ENCODE results near the gene INPP5J. TPM values are rescaled to one million over a fixed set of nuclear protein-coding genes. Genes with fewer than 3 reads are reported as not detected.
A peak's percentile ranks its signal among the peaks of the same experiment; 100 is the strongest.

Gene INPP5J
- total and polyA plus RNA-seq, 4 donors: 3.5 to 17.2 (median 10.5) TPM

DNA sequence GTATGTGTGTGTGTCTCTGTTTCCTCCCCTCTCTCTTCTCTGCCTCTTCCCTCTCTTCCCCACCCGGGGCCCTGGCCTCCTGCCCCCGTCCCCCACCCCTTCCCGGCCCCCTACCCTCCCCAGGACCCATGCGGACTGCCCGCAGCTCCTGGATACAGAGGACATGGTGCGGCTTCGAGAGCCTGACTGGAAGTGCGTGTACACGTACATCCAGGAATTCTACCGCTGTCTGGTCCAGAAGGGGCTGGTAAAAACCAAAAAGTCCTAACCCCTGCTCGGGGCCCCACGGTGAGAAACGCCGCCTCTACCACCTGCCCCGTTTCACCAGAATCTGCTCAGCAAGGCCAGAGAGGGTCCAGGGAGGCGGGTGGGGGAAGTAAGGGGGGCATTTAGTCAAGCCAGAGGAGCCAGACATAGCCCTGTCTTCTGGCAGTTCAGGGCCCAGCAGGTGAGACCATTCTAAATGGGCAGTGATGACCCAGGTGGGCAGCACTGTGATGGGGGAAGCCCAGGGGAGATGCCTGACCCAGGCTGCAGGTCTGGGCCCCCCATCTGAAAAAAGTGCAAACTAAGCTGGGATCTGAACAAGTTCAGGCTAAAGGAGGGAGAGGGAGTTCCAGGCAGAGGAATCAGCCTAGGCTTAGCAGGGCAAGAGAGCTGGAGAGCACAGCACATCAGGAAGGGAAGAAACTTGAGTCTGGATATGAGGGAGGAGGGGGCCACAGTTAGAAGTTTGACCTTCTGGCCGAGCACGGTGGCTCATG is 21.8 kb upstream of the INPP5J start:
- 93% methylated on average over 11 of the region's 18 CpGs for WGBS (ENCODE audit: insufficient coverage)
- no peaks in the 10 kb centered on the region for H3K9me3 ChIP-seq (ENCODE audit: control insufficient read depth, insufficient read depth, low read length)
- H3K27me3 ChIP-seq (ENCODE audit: control insufficient read depth, insufficient read depth, low read length): no peaks in the 10 kb centered on the region
- H3K4me1 ChIP-seq (ENCODE audit: control insufficient read depth, insufficient read depth, low read length): peaks cover 22% of the 10 kb centered on the region
- H3K27ac ChIP-seq (ENCODE audit: low read depth, low read length): no peak overlapping the region
- no peak overlapping the region for H3K4me3 ChIP-seq (ENCODE audit: low read depth, low read length)
- peaks cover 68% of the 10 kb centered on the region for H3K36me3 ChIP-seq (ENCODE audit: control insufficient read depth, insufficient read depth, low read length)
- DNase-seq (ENCODE audit: low read depth in 4 of 6, low spot score in 6 of 6): no peak

GRCh38 chr22:31102441-31103081 is 20.2 kb upstream of the INPP5J start:
- WGBS (ENCODE audit: insufficient coverage): 93% methylated on average over 5 of the region's 8 CpGs
- peaks cover 32% of the 10 kb centered on the region for H3K4me1 ChIP-seq (ENCODE audit: control insufficient read depth, insufficient read depth, low read length)
- no peaks in the 10 kb centered on the region for H3K9me3 ChIP-seq (ENCODE audit: control insufficient read depth, insufficient read depth, low read length)
- H3K27ac ChIP-seq (ENCODE audit: low read depth, low read length): no peak overlapping the region
- no peaks in the 10 kb centered on the region for H3K27me3 ChIP-seq (ENCODE audit: control insufficient read depth, insufficient read depth, low read length)
- no peak overlapping the region for H3K4me3 ChIP-seq (ENCODE audit: low read depth, low read length)
- H3K36me3 ChIP-seq (ENCODE audit: control insufficient read depth, insufficient read depth, low read length): peaks cover 54% of the 10 kb centered on the region
- DNase-seq (ENCODE audit: low read depth in 4 of 6, low spot score in 6 of 6): no peak

DNA sequence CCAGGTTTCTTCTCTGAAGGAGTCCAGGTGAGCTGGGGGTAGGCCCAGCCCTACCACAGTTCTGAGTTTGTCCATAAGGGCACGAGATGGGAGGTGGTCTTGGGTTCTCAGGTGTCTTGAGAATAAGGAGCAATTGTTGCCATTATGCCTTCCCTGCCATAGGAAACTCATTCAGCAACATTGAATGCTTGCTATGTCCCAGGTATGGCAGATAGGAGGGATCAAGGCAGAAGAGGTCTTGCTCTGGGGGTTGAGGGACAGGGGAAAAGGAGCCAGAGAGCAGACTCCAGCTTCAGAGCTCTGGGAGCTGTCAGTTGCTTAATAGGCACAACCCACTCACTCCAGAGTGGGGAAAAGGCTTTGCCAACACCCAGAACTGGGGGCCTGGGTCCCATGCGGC is 19.7 kb upstream of the INPP5J start:
- H3K4me1 ChIP-seq (ENCODE audit: control insufficient read depth, insufficient read depth, low read length): peaks cover 37% of the 10 kb centered on the region
- H3K27ac ChIP-seq (ENCODE audit: low read depth, low read length): no peak overlapping the region
- H3K27me3 ChIP-seq (ENCODE audit: control insufficient read depth, insufficient read depth, low read length): no peaks in the 10 kb centered on the region
- no peak for DNase-seq (ENCODE audit: low read depth in 4 of 6, low spot score in 6 of 6)
- 88% methylated on average over 2 of the region's 2 CpGs for WGBS (ENCODE audit: insufficient coverage)
- H3K36me3 ChIP-seq (ENCODE audit: control insufficient read depth, insufficient read depth, low read length): peaks cover 54% of the 10 kb centered on the region
- no peak overlapping the region for H3K4me3 ChIP-seq (ENCODE audit: low read depth, low read length)
- H3K9me3 ChIP-seq (ENCODE audit: control insufficient read depth, insufficient read depth, low read length): no peaks in the 10 kb centered on the region

GRCh38 chr22:31103899-31104694 is 18.7 kb upstream of the INPP5J start:
- Histone ChIP-seq H3K36me3 (ENCODE audit: control insufficient read depth, insufficient read depth, low read length) (peaks cover 45% of the 10 kb centered on the region), H3K27ac (ENCODE audit: low read depth, low read length) (no peak overlapping the region), H3K4me1 (ENCODE audit: control insufficient read depth, insufficient read depth, low read length) (peaks cover 33% of the 10 kb centered on the region), H3K4me3 (ENCODE audit: low read depth, low read length) (no peak overlapping the region), H3K9me3 (ENCODE audit: control insufficient read depth, insufficient read depth, low read length) (no peaks in the 10 kb centered on the region), H3K27me3 (ENCODE audit: control insufficient read depth, insufficient read depth, low read length) (no peaks in the 10 kb centered on the region)
- DNase-seq (ENCODE audit: low read depth in 4 of 6, low spot score in 6 of 6): peak in 1 of 6 donors; percentile 79
- WGBS (ENCODE audit: insufficient coverage): 76% methylated on average over 22 of the region's 33 CpGs

- peak in 1 of 6 donors; percentile 54 for DNase-seq (ENCODE audit: low read depth in 4 of 6, low spot score in 6 of 6)
- WGBS (ENCODE audit: insufficient coverage): 12% methylated on average over 27 of the region's 35 CpGs
- Histone ChIP-seq H3K27me3 (ENCODE audit: control insufficient read depth, insufficient read depth, low read length) (no peaks in the 10 kb centered on the region), H3K4me3 (ENCODE audit: low read depth, low read length) (no peak overlapping the region), H3K36me3 (ENCODE audit: control insufficient read depth, insufficient read depth, low read length) (peaks cover 39% of the 10 kb centered on the region), H3K27ac (ENCODE audit: low read depth, low read length) (no peak overlapping the region), H3K4me1 (ENCODE audit: control insufficient read depth, insufficient read depth, low read length) (peaks cover 31% of the 10 kb centered on the region), H3K9me3 (ENCODE audit: control insufficient read depth, insufficient read depth, low read length) (no peaks in the 10 kb centered on the region)
Measured at GRCh38 chr22:31104869-31105268, 17.9 kb upstream of the INPP5J start.

- peaks cover 34% of the 10 kb centered on the region for H3K36me3 ChIP-seq (ENCODE audit: control insufficient read depth, insufficient read depth, low read length)
Measured at GRCh38 chr22:31105282-31105929, 17.4 kb upstream of the INPP5J start.

GRCh38 chr22:31106001-31106571 is 16.7 kb upstream of the INPP5J start:
- Histone ChIP-seq H3K36me3 (ENCODE audit: control insufficient read depth, insufficient read depth, low read length) (peaks cover 27% of the 10 kb centered on the region), H3K4me3 (ENCODE audit: low read depth, low read length) (peak overlapping the region; percentile 76), H3K27me3 (ENCODE audit: control insufficient read depth, insufficient read depth, low read length) (no peaks in the 10 kb centered on the region), H3K27ac (ENCODE audit: low read depth, low read length) (no peak overlapping the region), H3K9me3 (ENCODE audit: control insufficient read depth, insufficient read depth, low read length) (no peaks in the 10 kb centered on the region), H3K4me1 (ENCODE audit: control insufficient read depth, insufficient read depth, low read length) (peaks cover 31% of the 10 kb centered on the region)
- DNase-seq (ENCODE audit: low read depth in 4 of 6, low spot score in 6 of 6): no peak
- 43% methylated on average over 2 of the region's 4 CpGs for WGBS (ENCODE audit: insufficient coverage)

More at GRCh38 chr22:31105282-31105929, 17.4 kb upstream of the INPP5J start:
- Histone ChIP-seq H3K27ac (ENCODE audit: low read depth, low read length) (no peak overlapping the region), H3K4me1 (ENCODE audit: control insufficient read depth, insufficient read depth, low read length) (peaks cover 31% of the 10 kb centered on the region), H3K27me3 (ENCODE audit: control insufficient read depth, insufficient read depth, low read length) (no peaks in the 10 kb centered on the region), H3K9me3 (ENCODE audit: control insufficient read depth, insufficient read depth, low read length) (no peaks in the 10 kb centered on the region), H3K4me3 (ENCODE audit: low read depth, low read length) (no peak overlapping the region)
- no peak for DNase-seq (ENCODE audit: low read depth in 4 of 6, low spot score in 6 of 6)
- WGBS (ENCODE audit: insufficient coverage): 77% methylated on average over 6 of the region's 11 CpGs

DNA sequence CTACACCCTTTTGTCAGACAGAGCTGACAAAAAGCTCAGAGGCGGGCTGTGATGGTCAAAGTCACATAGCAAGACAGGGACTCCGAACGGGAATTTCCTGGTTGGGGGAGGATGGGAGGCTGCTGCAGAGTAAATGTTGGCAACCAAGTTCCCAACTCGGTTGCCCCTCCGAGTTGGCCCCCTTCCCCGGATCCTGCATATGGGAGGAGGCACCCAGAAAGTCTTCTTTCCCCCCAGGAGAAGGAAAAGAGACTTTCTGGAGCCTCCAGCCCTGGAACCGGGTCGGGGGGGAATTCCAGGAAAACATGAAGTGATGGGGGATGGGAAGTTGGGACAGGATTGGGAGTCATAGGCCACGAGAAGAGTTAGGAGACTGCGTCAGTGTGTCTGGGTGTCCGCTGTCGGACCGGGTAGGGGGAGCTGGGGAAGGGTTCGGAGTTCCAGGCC is 16.0 kb upstream of the INPP5J start:
- Histone ChIP-seq H3K27ac (ENCODE audit: low read depth, low read length) (peak overlapping the region; percentile 88), H3K36me3 (ENCODE audit: control insufficient read depth, insufficient read depth, low read length) (peaks cover 24% of the 10 kb centered on the region), H3K27me3 (ENCODE audit: control insufficient read depth, insufficient read depth, low read length) (no peaks in the 10 kb centered on the region), H3K4me1 (ENCODE audit: control insufficient read depth, insufficient read depth, low read length) (peaks cover 31% of the 10 kb centered on the region), H3K4me3 (ENCODE audit: low read depth, low read length) (peak overlapping the region; percentile 76), H3K9me3 (ENCODE audit: control insufficient read depth, insufficient read depth, low read length) (no peaks in the 10 kb centered on the region)
- 33% methylated on average over 8 of the region's 14 CpGs for WGBS (ENCODE audit: insufficient coverage)
- DNase-seq (ENCODE audit: low read depth in 4 of 6, low spot score in 6 of 6): no peak
